ENCODE results near the gene ZNF280B. TPM values are rescaled to one million over a fixed set of nuclear protein-coding genes. Genes with fewer than 3 reads are reported as not detected.
"Not testable (repeated sequence)": the region's sequence is repeated elsewhere in the genome, so short reads cannot be mapped to it uniquely, and the experiment has no call there.

The ZNF280B gene
- total RNA-seq, 1 experiment from 2014 or later: 8.2 TPM

- Mint-ChIP-seq H3K4me1 (peaks cover 11 to 15% of the 10 kb centered on the region in 2 experiments), H3K27me3 (ENCODE audit: low read depth) (peaks cover 91% of the 10 kb centered on the region), H3K27ac (no peak overlapping the region), H3K36me3 (ENCODE audit: insufficient read depth in 1 of 3, low read depth in 3 of 3) (peaks cover 0 to 2% (median 0%) of the 10 kb centered on the region in 3 experiments; a peak in 1 of 7 replicates), H3K4me3 (no peak overlapping the region), H3K9me3 (peaks cover 3 to 13% of the 10 kb centered on the region in 2 experiments; a peak in 4 of 5 replicates)
- Histone ChIP-seq H3K4me2 (ENCODE audit: insufficient read depth, insufficient read length, low read length) (no peak overlapping the region), H2BK20ac (ENCODE audit: low read depth, low read length, poor library complexity, severe bottlenecking) (no peak overlapping the region), H3K9me3 (ENCODE audit: control insufficient read depth, low read depth, low read length) (no peaks in the 10 kb centered on the region), H3K56ac (ENCODE audit: insufficient read length, low read depth, low read length) (no peak overlapping the region), H3K23ac (ENCODE audit: insufficient read length, low read depth, low read length) (no peak overlapping the region), H2AFZ (ENCODE audit: low read length) (no peak overlapping the region), H3K4me1 (ENCODE audit: insufficient read depth, low read length) (no peaks in the 10 kb centered on the region), H2BK120ac (ENCODE audit: low read depth, low read length, poor library complexity, severe bottlenecking) (no peak overlapping the region), H3K79me1 (ENCODE audit: insufficient read depth, low read depth, low read length, poor library complexity, severe bottlenecking) (no peaks in the 10 kb centered on the region), H3K27ac (ENCODE audit: insufficient read length, low read depth, low read length) (no peak overlapping the region), H3T11ph (ENCODE audit: low read length) (no peak overlapping the region), H4K5ac (ENCODE audit: insufficient read length, low read depth, low read length) (no peak overlapping the region), H2BK12ac (ENCODE audit: insufficient read length, low read depth, low read length) (no peak overlapping the region), H2BK5ac (ENCODE audit: insufficient read length, low read length) (no peak overlapping the region), H4K91ac (ENCODE audit: insufficient read length, low read depth, low read length) (no peak overlapping the region), H2BK15ac (ENCODE audit: low read depth, low read length) (no peak overlapping the region), H4K8ac (replicated peaks; ENCODE audit: insufficient read length, low read depth, low read length) (no peak overlapping the region), H3K23me2 (ENCODE audit: insufficient read length, low read depth, low read length, poor library complexity, severe bottlenecking) (no peaks in the 10 kb centered on the region), H3K27me3 (ENCODE audit: insufficient read depth, low read length) (peaks cover 5% of the 10 kb centered on the region; the same call in 1 of the 2 replicates), H3K4ac (ENCODE audit: low read depth, low read length) (no peak overlapping the region), H3K9ac (ENCODE audit: extremely low read depth, insufficient read length, low read length) (no peak overlapping the region), H3K14ac (ENCODE audit: insufficient read depth, low read length) (no peak overlapping the region), H2AK5ac (ENCODE audit: insufficient read length, low read length) (no peak overlapping the region), H4K20me1 (ENCODE audit: control insufficient read depth, insufficient read depth, insufficient read length) (no peaks in the 10 kb centered on the region), H3K79me2 (ENCODE audit: insufficient read depth, low read length) (no peaks in the 10 kb centered on the region), H3K18ac (ENCODE audit: insufficient read length, low read depth, low read length) (no peak overlapping the region)
- DNase-seq: no peak
- no peak for TF ChIP-seq CTCF (conservative IDR thresholded peaks at IDR 0.05)
Observed at GRCh38 chr22:22515890-22516289, 7.3 kb upstream of the ZNF280B start.

GRCh38 chr22:22514431-22514830 is 5.9 kb upstream of the ZNF280B start:
- not testable (repeated sequence) for H3K36me3 Mint-ChIP-seq (ENCODE audit: insufficient read depth in 1 of 3, low read depth in 3 of 3); H3K23me2 ChIP-seq (ENCODE audit: insufficient read length, low read depth, low read length, poor library complexity, severe bottlenecking); H4K8ac ChIP-seq (replicated peaks; ENCODE audit: insufficient read length, low read depth, low read length); H2AFZ ChIP-seq (ENCODE audit: low read length); H3K4me1 Mint-ChIP-seq; H3K9ac ChIP-seq (ENCODE audit: extremely low read depth, insufficient read length, low read length); H3K79me2 ChIP-seq (ENCODE audit: insufficient read depth, low read length); H2BK120ac ChIP-seq (ENCODE audit: low read depth, low read length, poor library complexity, severe bottlenecking); H3K18ac ChIP-seq (ENCODE audit: insufficient read length, low read depth, low read length); H3T11ph ChIP-seq (ENCODE audit: low read length); H3K27ac Mint-ChIP-seq; H4K91ac ChIP-seq (ENCODE audit: insufficient read length, low read depth, low read length); DNase-seq; H3K56ac ChIP-seq (ENCODE audit: insufficient read length, low read depth, low read length); H3K4ac ChIP-seq (ENCODE audit: low read depth, low read length); H3K79me1 ChIP-seq (ENCODE audit: insufficient read depth, low read depth, low read length, poor library complexity, severe bottlenecking); H2BK15ac ChIP-seq (ENCODE audit: low read depth, low read length); H4K20me1 ChIP-seq (ENCODE audit: control insufficient read depth, insufficient read depth, insufficient read length); H3K4me2 ChIP-seq (ENCODE audit: insufficient read depth, insufficient read length, low read length); H2BK12ac ChIP-seq (ENCODE audit: insufficient read length, low read depth, low read length); H2AK5ac ChIP-seq (ENCODE audit: insufficient read length, low read length); H2BK5ac ChIP-seq (ENCODE audit: insufficient read length, low read length); H3K4me1 ChIP-seq (ENCODE audit: insufficient read depth, low read length); H3K14ac ChIP-seq (ENCODE audit: insufficient read depth, low read length); H3K27ac ChIP-seq (ENCODE audit: insufficient read length, low read depth, low read length); H3K27me3 ChIP-seq (ENCODE audit: insufficient read depth, low read length); H3K4me3 Mint-ChIP-seq; H3K9me3 ChIP-seq (ENCODE audit: control insufficient read depth, low read depth, low read length); H2BK20ac ChIP-seq (ENCODE audit: low read depth, low read length, poor library complexity, severe bottlenecking); H4K5ac ChIP-seq (ENCODE audit: insufficient read length, low read depth, low read length); H3K23ac ChIP-seq (ENCODE audit: insufficient read length, low read depth, low read length)
- H3K9me3 Mint-ChIP-seq: peaks cover 10 to 20% of the 10 kb centered on the region in 2 experiments
- peaks cover 86% of the 10 kb centered on the region for H3K27me3 Mint-ChIP-seq (ENCODE audit: low read depth)
- WGBS (ENCODE audit: extremely low coverage, insufficient read length, low lambda C conversion rate): no CpG with 5 or more reads among the region's 8 CpGs
